Neutrophil (primary cell): ENCODE measurements around the gene USP47.

Source experiments
- H3K27ac ChIP-seq: fragments of 200-600 bp; sonication (generic); 2 replicates; pipeline ENCODE4 v1.5.1; 2016; ENCODE audit warnings: mild to moderate bottlenecking, moderate library complexity
- H3K27me3 ChIP-seq: fragments of 200-600 bp; sonication (generic); 2 replicates; pipeline ENCODE4 v1.6.0; 2016; ENCODE audit warnings: mild to moderate bottlenecking
- H3K36me3 ChIP-seq: fragments of 200-600 bp; sonication (generic); 2 replicates; pipeline ENCODE4 v1.5.1; 2017
- H3K4me1 ChIP-seq, 2 experiments: fragments of 200-600 bp in 1 of 2; sonication (generic) in 1 of 2; 1 replicate in 1 of 2; 2 replicates in 1 of 2; pipeline versions ENCODE4 v1.5.1 to v1.6.1; 2013 to 2016; ENCODE audit warnings: low read depth in 1 of 2, low read length in 1 of 2, mild to moderate bottlenecking in 1 of 2, moderate library complexity in 1 of 2; ENCODE audit not compliant: control insufficient read depth in 1 of 2, insufficient read depth in 1 of 2
- H3K4me3 ChIP-seq, 2 experiments: fragments of 200-600 bp in 1 of 2; sonication (generic) in 1 of 2; 1 replicate in 1 of 2; 2 replicates in 1 of 2; pipeline ENCODE4 v1.5.1; 2013 to 2016; ENCODE audit warnings: low read depth in 1 of 2, low read length in 1 of 2, mild to moderate bottlenecking in 1 of 2, moderate library complexity in 1 of 2
- H3K9me3 ChIP-seq: fragments of 200-600 bp; sonication (generic); 2 replicates; pipeline ENCODE4 v1.5.1; 2016
- TF ChIP-seq, protein P1 (sequence below): fragments of 200-600 bp; sonication (generic); IDR thresholded peaks from 2 replicates; pipeline ENCODE4 v1.5.1; 2016; ENCODE audit warnings: antibody characterized with exemption

USP47 gene

DNA sequence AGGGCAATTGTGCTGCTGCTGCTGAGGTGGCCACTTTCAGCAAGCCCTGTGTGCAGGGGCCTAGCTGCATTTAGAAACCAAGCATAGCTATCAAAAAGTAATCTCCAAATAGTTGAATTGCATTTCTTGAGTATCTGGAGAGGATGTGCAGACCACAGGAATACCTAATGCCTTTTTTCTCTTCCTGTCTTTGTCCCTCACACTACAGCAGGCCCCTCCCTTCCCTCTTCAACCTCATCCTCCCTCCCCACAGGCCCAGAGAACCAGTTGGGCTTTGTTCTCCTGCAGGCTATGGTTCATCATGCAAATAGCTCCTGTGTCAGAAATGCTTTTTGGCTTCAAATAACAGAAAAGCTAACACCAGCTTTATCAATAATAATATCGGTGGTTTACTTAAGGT is 118.9 kb downstream of the USP47 start:
- Histone ChIP-seq H3K27me3 (peaks cover 36% of the 10 kb centered on the region), H3K4me1 (no peaks in the 10 kb centered on the region), H3K36me3 (peaks cover 24% of the 10 kb centered on the region), H3K27ac (no peak overlapping the region), H3K4me3 (no peak overlapping the region), H3K9me3 (no peaks in the 10 kb centered on the region)
- TF ChIP-seq, protein P1, sequence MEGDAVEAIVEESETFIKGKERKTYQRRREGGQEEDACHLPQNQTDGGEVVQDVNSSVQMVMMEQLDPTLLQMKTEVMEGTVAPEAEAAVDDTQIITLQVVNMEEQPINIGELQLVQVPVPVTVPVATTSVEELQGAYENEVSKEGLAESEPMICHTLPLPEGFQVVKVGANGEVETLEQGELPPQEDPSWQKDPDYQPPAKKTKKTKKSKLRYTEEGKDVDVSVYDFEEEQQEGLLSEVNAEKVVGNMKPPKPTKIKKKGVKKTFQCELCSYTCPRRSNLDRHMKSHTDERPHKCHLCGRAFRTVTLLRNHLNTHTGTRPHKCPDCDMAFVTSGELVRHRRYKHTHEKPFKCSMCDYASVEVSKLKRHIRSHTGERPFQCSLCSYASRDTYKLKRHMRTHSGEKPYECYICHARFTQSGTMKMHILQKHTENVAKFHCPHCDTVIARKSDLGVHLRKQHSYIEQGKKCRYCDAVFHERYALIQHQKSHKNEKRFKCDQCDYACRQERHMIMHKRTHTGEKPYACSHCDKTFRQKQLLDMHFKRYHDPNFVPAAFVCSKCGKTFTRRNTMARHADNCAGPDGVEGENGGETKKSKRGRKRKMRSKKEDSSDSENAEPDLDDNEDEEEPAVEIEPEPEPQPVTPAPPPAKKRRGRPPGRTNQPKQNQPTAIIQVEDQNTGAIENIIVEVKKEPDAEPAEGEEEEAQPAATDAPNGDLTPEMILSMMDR = no peak

DNA sequence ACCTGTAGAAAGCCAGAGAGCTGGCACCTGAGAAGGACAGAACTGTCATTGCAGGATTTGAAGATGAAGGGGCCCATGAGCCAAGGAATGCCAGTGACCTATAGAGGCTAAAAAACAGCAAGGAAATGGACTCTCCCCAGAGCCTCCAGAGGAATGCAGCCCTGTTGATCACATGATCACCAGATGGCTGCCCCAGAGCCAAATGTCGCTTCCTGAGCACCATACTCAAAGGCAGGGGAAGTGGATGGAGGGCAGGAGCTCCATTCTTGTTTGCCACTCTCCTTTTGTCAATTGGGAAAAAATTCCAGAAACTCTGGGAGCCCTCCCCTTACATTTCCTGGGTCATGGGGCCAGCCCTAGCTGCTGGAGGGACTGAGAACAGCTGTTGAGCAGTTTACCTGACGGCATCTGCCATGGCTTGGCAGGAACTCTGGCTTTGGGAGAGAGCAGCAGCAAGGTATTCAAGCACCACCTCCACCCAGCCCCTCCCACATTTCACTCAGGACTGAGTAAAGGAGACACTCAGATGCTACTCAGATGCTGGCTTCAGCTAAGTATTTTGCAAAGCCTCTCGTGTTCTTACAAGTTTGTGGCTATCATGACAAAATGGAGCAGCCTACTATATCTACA is 119.7 kb downstream of the USP47 start:
- Histone ChIP-seq H3K4me3 (no peak overlapping the region), H3K27ac (no peak overlapping the region), H3K27me3 (peaks cover 36% of the 10 kb centered on the region), H3K4me1 (no peaks in the 10 kb centered on the region), H3K36me3 (peaks cover 16% of the 10 kb centered on the region), H3K9me3 (no peaks in the 10 kb centered on the region)
- TF ChIP-seq, protein P1 = no peak

DNA sequence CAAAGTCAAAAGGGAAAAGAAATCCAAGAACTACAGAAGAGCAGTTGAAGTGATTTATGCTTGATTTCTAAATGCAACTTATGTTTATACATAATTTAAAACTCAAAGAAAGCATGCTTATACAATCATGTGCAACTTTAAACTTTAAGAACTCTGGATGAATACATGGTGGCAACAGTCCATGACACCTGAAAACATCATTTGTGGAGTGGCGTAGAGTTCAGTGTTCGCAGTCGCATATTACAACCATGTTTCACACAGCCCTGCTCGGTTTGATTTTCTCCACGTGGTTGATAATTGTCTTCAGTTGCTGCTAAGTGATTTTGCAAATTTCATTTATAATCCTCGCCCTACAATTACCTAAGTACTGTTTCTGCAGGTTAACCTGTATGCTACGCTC is 121.3 kb downstream of the USP47 start:
- Histone ChIP-seq H3K4me1 (no peaks in the 10 kb centered on the region), H3K27ac (no peak overlapping the region), H3K4me3 (no peak overlapping the region), H3K36me3 (peaks cover 6% of the 10 kb centered on the region), H3K27me3 (peaks cover 36% of the 10 kb centered on the region), H3K9me3 (no peaks in the 10 kb centered on the region)
- TF ChIP-seq, protein P1 = no peak

DNA sequence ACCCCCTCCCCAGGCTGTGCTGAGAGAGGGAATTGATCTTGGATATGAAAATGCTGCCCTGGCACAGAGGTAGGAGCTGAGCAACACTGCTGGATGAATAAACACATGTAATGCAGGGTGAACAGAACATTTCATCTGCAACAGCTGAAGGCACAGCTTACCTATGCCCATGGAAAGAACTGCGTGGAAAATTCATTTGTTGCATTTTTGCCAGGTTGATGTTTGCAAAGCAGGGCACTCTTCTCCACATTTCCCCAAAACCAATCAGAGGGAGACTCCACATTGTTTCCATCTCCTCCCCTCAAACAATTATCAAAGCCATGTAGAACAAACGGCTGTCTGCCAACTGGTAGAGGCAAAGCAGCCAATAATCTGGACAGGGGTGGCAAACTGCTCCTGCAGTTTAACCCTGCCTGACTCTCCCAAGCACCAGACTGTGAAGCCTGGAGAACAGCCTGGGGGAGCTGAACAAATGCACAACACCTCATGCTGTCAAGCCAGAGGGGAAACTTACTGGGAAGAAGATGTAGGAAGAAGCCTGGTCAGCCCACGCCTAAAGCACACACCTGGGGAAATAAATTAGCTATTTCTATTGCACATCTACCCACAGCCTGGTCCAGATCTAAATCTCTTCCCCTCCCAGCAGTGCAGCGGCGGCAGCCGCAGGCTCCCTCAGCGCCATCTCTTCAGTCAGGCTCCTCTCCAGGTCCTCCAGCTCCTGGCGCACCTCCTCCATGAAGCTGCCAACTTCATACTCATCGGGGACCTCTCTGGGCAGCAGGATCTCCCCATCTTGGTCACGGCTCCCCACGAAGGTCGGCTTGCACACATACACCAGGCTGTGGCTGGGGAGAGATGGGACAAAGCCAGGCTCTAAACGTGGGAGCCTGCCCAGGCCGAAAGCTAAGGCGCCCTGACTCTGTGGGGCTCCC is 122.3 kb downstream of the USP47 start:
- Histone ChIP-seq H3K4me3 (no peak overlapping the region), H3K4me1 (no peaks in the 10 kb centered on the region), H3K27ac (no peak overlapping the region), H3K9me3 (no peaks in the 10 kb centered on the region), H3K27me3 (peaks cover 36% of the 10 kb centered on the region), H3K36me3 (no peaks in the 10 kb centered on the region)
- TF ChIP-seq, protein P1 = no peak

DNA sequence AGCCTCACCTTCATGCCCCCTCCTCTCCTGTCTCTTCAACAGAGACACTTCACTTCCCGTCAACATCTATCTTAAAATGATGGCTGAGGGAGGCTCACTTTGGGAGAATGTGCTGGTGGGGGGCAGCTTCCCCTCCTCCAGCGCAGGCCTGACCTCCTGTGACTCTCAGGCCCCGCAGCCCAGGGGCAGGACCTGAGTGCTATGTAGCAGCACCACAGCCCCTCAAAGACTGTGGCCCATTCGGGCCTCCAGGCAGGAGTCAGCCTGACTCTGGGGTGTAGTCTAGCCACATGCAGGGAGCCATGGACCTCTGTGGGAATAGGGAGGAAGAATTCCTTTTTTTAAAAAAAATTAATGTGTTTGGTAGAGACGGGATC is 123.0 kb downstream of the USP47 start:
- no peak overlapping the region for H3K4me3 ChIP-seq
- H3K4me1 ChIP-seq = no peaks in the 10 kb centered on the region
- H3K27ac ChIP-seq = no peak overlapping the region
- H3K36me3 ChIP-seq = no peaks in the 10 kb centered on the region
- no peaks in the 10 kb centered on the region for H3K9me3 ChIP-seq
- H3K27me3 ChIP-seq = peaks cover 36% of the 10 kb centered on the region
- TF ChIP-seq, protein P1 = no peak
